CD4-positive, alpha-beta T cell treated with Interleukin-17A for 1 hour (primary cell): ENCODE data around the gene DPP3.

Source experiments
- DNase-seq: peaks from one replicate; pipeline ENCODE4 v3.0.0-alpha.2; 2020

Gene DPP3

GRCh38 chr11:66488957-66489356, 8.7 kb downstream of the DPP3 start:
- DNase-seq, result no peak

- no peak for DNase-seq
These were observed 9.4 kb downstream of the DPP3 start for GRCh38 chr11:66489636-66490035.

GRCh38 chr11:66491315-66491935, 11.2 kb downstream of the DPP3 start:
- DNase-seq, result no peak

- DNase-seq, result no peak
These were observed 12.1 kb downstream of the DPP3 start for GRCh38 chr11:66492161-66492865.

- no peak for DNase-seq
These were observed 12.9 kb downstream of the DPP3 start for GRCh38 chr11:66493130-66493529.

GRCh38 chr11:66494458-66494857, 14.2 kb downstream of the DPP3 start:
- DNase-seq, result no peak

GRCh38 chr11:66494935-66495334, 14.7 kb downstream of the DPP3 start:
- DNase-seq, result no peak

GRCh38 chr11:66495401-66495854, 15.2 kb downstream of the DPP3 start:
- DNase-seq, result peak; percentile 11

GRCh38 chr11:66497206-66497605, 17.0 kb downstream of the DPP3 start:
- no peak for DNase-seq

- no peak for DNase-seq
These were observed 18.3 kb downstream of the DPP3 start for GRCh38 chr11:66498506-66498905.

- DNase-seq, result no peak
These were observed 25.1 kb downstream of the DPP3 start for GRCh38 chr11:66505276-66505816.

- DNase-seq, result no peak
These were observed 28.9 kb downstream of the DPP3 start for GRCh38 chr11:66509131-66509561.

GRCh38 chr11:66510271-66510989, 30.2 kb downstream of the DPP3 start, which contains the start of gene BBS1:
TSS of gene BBS1 (plus strand) at chr11:66510635. CDS start at chr11:66510660, 25 bp downstream.
- peak; percentile 84 for DNase-seq

- DNase-seq, result no peak
These were observed 30.7 kb downstream of the DPP3 start for GRCh38 chr11:66510990-66511339.

GRCh38 chr11:66523611-66524010, 43.4 kb downstream of the DPP3 start:
- DNase-seq, result no peak

- no peak for DNase-seq
These were observed 44.2 kb downstream of the DPP3 start for GRCh38 chr11:66524304-66525040.

GRCh38 chr11:66529069-66529468, 48.8 kb downstream of the DPP3 start:
- DNase-seq, result no peak

GRCh38 chr11:66529655-66530054, 49.4 kb downstream of the DPP3 start:
- DNase-seq, result no peak

GRCh38 chr11:66530927-66531709, 50.9 kb downstream of the DPP3 start:
- no peak for DNase-seq

GRCh38 chr11:66531841-66532240, 51.6 kb downstream of the DPP3 start:
- no peak for DNase-seq

- no peak for DNase-seq
These were observed 52.5 kb downstream of the DPP3 start for GRCh38 chr11:66532784-66533183.
